Measurements from ENCODE around the gene LRRC7. TPM values are rescaled to one million over a fixed set of nuclear protein-coding genes. Genes with fewer than 3 reads are reported as not detected.

The LRRC7 gene
- total RNA-seq, 6 experiments from 2014 or later = 0.09 to 0.33 (median 0.23) TPM

- Mint-ChIP-seq H3K4me3 (no peak overlapping the region), H3K27me3 (ENCODE audit: insufficient read depth) (no peaks in the 10 kb centered on the region), H3K9me3 (peaks cover 11% of the 10 kb centered on the region; the same call in 1 of the 2 replicates), H3K36me3 (ENCODE audit: low read depth) (no peaks in the 10 kb centered on the region), H3K27ac (no peak overlapping the region), H3K4me1 (ENCODE audit: low read depth) (no peaks in the 10 kb centered on the region)
- no peak for DNase-seq
- TF ChIP-seq CTCF (IDR thresholded peaks at IDR 0.05) = no peak
Observed at GRCh38 chr1:69842326-69842725, 274.6 kb downstream of the LRRC7 start.

GRCh38 chr1:69845655-69846054, 277.9 kb downstream of the LRRC7 start:
- no peak overlapping the region for H3K27ac Mint-ChIP-seq
- no peaks in the 10 kb centered on the region for H3K27me3 Mint-ChIP-seq (ENCODE audit: insufficient read depth)
- H3K4me1 Mint-ChIP-seq (ENCODE audit: low read depth) = no peaks in the 10 kb centered on the region
- TF ChIP-seq CTCF (IDR thresholded peaks at IDR 0.05) = no peak
- H3K36me3 Mint-ChIP-seq (ENCODE audit: low read depth) = no peaks in the 10 kb centered on the region; the same call in 1 of the 2 replicates
- no peak overlapping the region for H3K4me3 Mint-ChIP-seq
- no peak for DNase-seq
- H3K9me3 Mint-ChIP-seq = peaks cover 16% of the 10 kb centered on the region; the same call in 1 of the 2 replicates

GRCh38 chr1:69846267-69846666, 278.5 kb downstream of the LRRC7 start:
- no peak for TF ChIP-seq CTCF (IDR thresholded peaks at IDR 0.05)
- H3K27me3 Mint-ChIP-seq (ENCODE audit: insufficient read depth) = no peaks in the 10 kb centered on the region
- H3K4me1 Mint-ChIP-seq (ENCODE audit: low read depth) = no peaks in the 10 kb centered on the region
- no peak overlapping the region for H3K27ac Mint-ChIP-seq
- H3K9me3 Mint-ChIP-seq = peaks cover 11% of the 10 kb centered on the region; the same call in 1 of the 2 replicates
- H3K4me3 Mint-ChIP-seq = no peak overlapping the region
- no peaks in the 10 kb centered on the region; the same call in 1 of the 2 replicates for H3K36me3 Mint-ChIP-seq (ENCODE audit: low read depth)
- no peak for DNase-seq

- Mint-ChIP-seq H3K27me3 (ENCODE audit: insufficient read depth) (no peaks in the 10 kb centered on the region), H3K27ac (no peak overlapping the region), H3K9me3 (peaks cover 11% of the 10 kb centered on the region; the same call in 1 of the 2 replicates), H3K4me3 (no peak overlapping the region), H3K36me3 (ENCODE audit: low read depth) (no peaks in the 10 kb centered on the region; the same call in 1 of the 2 replicates), H3K4me1 (ENCODE audit: low read depth) (no peaks in the 10 kb centered on the region)
- TF ChIP-seq CTCF (IDR thresholded peaks at IDR 0.05) = no peak
- no peak for DNase-seq
Observed at GRCh38 chr1:69847670-69848069, 279.9 kb downstream of the LRRC7 start.

- Mint-ChIP-seq H3K9me3 (peaks cover 7% of the 10 kb centered on the region; the same call in 1 of the 2 replicates), H3K36me3 (ENCODE audit: low read depth) (no peaks in the 10 kb centered on the region; the same call in 1 of the 2 replicates), H3K4me1 (ENCODE audit: low read depth) (no peaks in the 10 kb centered on the region), H3K4me3 (no peak overlapping the region), H3K27me3 (ENCODE audit: insufficient read depth) (no peaks in the 10 kb centered on the region), H3K27ac (no peak overlapping the region)
- no peak for DNase-seq
- no peak for TF ChIP-seq CTCF (IDR thresholded peaks at IDR 0.05)
Observed at GRCh38 chr1:69852151-69852550, 284.4 kb downstream of the LRRC7 start.

- DNase-seq = no peak
- Mint-ChIP-seq H3K4me3 (no peak overlapping the region), H3K27me3 (ENCODE audit: insufficient read depth) (no peaks in the 10 kb centered on the region), H3K4me1 (ENCODE audit: low read depth) (no peaks in the 10 kb centered on the region), H3K27ac (no peak overlapping the region), H3K9me3 (peaks cover 1% of the 10 kb centered on the region; the same call in 1 of the 2 replicates), H3K36me3 (ENCODE audit: low read depth) (no peaks in the 10 kb centered on the region; the same call in 1 of the 2 replicates)
- TF ChIP-seq CTCF (IDR thresholded peaks at IDR 0.05) = no peak
Observed at GRCh38 chr1:69852706-69853105, 285.0 kb downstream of the LRRC7 start.
